ENCODE data around the gene NAA25. TPM values are rescaled to one million over a fixed set of nuclear protein-coding genes. Genes with fewer than 3 reads are reported as not detected.

The NAA25 gene
- total and polyA plus RNA-seq, 9 of the 15 experiments (the other 6 are each of a cell fraction or from before 2014, with no cell fraction given) = 26.6 to 59.6 (median 48.9) TPM

DNA sequence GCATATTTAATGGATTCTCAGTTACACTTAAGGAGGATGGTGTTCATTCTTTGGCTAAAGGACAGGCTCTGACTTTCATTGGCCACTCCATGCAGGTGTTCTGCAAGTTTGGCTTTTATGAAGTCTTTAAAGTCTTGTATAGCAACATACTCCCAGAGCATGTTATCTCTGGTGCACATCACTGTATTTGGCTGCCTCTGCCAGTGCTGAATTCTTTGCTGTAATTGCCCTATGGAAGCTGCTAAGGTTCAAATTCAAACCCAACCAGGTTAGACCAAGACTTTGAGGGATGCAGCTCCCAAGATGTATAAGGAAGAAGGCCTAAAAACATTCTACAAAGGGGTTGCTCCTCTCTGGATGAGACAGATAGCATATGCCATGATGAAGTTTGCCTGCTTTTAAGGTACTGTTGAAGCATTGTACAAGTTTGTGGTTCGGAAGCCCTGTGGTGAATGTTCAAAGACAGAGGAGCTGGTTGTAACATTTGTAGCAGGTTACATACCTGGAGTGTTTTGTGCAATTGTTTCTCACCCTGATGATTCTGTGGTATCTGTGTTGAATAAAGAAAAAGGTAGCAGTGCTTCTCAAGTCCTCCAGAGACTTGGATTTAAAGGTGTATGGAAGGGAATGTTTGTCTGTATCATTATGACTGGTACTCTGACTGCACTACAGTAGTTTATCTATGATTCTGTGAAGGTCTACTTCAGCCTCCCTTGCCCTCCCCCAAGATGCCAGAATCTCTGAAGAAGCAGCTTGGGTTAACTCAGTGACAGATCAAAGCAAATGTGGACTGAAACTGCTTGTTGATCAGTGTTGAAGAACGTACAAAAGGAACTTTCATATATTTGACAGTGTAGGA lies 115.1 kb downstream of the NAA25 start (continued):
- TF ChIP-seq, protein P1, sequence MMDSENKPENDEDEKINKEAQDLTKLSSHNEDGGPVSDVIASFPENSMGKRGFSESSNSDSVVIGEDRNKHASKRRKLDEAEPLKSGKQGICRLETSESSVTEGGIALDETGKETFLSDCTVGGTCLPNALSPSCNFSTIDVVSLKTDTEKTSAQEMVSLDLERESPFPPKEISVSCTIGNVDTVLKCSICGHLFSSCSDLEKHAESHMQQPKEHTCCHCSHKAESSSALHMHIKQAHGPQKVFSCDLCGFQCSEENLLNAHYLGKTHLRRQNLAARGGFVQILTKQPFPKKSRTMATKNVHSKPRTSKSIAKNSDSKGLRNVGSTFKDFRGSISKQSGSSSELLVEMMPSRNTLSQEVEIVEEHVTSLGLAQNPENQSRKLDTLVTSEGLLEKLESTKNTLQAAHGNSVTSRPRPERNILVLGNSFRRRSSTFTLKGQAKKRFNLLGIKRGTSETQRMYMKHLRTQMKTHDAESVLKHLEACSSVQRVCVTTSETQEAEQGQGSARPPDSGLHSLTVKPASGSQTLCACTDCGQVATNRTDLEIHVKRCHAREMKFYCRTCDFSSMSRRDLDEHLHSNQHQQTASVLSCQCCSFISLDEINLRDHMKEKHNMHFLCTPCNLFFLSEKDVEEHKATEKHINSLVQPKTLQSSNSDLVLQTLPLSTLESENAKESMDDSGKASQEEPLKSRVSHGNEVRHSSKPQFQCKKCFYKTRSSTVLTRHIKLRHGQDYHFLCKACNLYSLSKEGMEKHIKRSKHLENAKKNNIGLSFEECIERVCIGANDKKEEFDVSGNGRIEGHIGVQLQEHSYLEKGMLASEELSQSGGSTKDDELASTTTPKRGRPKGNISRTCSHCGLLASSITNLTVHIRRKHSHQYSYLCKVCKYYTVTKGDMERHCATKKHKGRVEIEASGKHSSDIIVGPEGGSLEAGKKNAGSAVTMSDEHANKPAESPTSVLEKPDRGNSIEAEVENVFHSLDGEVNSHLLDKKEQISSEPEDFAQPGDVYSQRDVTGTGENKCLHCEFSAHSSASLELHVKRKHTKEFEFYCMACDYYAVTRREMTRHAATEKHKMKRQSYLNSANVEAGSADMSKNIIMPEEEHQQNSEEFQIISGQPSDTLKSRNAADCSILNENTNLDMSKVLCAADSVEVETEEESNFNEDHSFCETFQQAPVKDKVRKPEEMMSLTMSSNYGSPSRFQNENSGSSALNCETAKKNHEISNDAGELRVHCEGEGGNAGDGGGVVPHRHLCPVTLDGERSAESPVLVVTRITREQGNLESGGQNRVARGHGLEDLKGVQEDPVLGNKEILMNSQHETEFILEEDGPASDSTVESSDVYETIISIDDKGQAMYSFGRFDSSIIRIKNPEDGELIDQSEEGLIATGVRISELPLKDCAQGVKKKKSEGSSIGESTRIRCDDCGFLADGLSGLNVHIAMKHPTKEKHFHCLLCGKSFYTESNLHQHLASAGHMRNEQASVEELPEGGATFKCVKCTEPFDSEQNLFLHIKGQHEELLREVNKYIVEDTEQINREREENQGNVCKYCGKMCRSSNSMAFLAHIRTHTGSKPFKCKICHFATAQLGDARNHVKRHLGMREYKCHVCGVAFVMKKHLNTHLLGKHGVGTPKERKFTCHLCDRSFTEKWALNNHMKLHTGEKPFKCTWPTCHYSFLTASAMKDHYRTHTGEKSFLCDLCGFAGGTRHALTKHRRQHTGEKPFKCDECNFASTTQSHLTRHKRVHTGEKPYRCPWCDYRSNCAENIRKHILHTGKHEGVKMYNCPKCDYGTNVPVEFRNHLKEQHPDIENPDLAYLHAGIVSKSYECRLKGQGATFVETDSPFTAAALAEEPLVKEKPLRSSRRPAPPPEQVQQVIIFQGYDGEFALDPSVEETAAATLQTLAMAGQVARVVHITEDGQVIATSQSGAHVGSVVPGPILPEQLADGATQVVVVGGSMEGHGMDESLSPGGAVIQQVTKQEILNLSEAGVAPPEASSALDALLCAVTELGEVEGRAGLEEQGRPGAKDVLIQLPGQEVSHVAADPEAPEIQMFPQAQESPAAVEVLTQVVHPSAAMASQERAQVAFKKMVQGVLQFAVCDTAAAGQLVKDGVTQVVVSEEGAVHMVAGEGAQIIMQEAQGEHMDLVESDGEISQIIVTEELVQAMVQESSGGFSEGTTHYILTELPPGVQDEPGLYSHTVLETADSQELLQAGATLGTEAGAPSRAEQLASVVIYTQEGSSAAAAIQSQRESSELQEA (IDR thresholded peaks at IDR 0.05; ENCODE audit: low read depth) = peak; percentile 80
